Neural cell (in vitro differentiated cells): ENCODE data around the gene SLC4A3.

ENCODE experiments used
- EZH2 ChIP-seq: fragments of 200-600, 300-800 bp; shearing (Covaris generic), sonication (generic); IDR thresholded peaks from 2 replicates; pipeline ENCODE4 v1.6.1; 2014; ENCODE audit warnings: antibody characterized with exemption, low read length, borderline replicate concordance, mild to moderate bottlenecking; ENCODE audit not compliant: insufficient read depth, poor library complexity, severe bottlenecking
- POLR2AphosphoS5 ChIP-seq: IDR thresholded peaks from 2 replicates; pipeline ENCODE4 v1.6.1; 2012
- REST ChIP-seq: IDR thresholded peaks from 2 replicates; pipeline ENCODE4 v1.6.1; 2012; ENCODE audit warnings: borderline replicate concordance
- SMC3 ChIP-seq: fragments of 450-650 bp; conservative IDR thresholded peaks from 2 replicates; pipeline ENCODE4 v1.6.1; 2014; ENCODE audit warnings: antibody characterized with exemption, mild to moderate bottlenecking, moderate library complexity; ENCODE audit not compliant: poor library complexity
- TF ChIP-seq, protein P1 (sequence below): fragments of 450-650 bp; IDR thresholded peaks from 2 replicates; pipeline ENCODE4 v1.5.1; 2014; ENCODE audit warnings: antibody characterized with exemption, mild to moderate bottlenecking, moderate library complexity; ENCODE audit not compliant: poor library complexity, severe bottlenecking

GRCh38 chr2:219638948-219639755 is 11.7 kb downstream of the SLC4A3 start:
- TF ChIP-seq, protein P1, sequence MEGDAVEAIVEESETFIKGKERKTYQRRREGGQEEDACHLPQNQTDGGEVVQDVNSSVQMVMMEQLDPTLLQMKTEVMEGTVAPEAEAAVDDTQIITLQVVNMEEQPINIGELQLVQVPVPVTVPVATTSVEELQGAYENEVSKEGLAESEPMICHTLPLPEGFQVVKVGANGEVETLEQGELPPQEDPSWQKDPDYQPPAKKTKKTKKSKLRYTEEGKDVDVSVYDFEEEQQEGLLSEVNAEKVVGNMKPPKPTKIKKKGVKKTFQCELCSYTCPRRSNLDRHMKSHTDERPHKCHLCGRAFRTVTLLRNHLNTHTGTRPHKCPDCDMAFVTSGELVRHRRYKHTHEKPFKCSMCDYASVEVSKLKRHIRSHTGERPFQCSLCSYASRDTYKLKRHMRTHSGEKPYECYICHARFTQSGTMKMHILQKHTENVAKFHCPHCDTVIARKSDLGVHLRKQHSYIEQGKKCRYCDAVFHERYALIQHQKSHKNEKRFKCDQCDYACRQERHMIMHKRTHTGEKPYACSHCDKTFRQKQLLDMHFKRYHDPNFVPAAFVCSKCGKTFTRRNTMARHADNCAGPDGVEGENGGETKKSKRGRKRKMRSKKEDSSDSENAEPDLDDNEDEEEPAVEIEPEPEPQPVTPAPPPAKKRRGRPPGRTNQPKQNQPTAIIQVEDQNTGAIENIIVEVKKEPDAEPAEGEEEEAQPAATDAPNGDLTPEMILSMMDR: no peak
- TF ChIP-seq REST (no peak), SMC3 (no peak), EZH2 (no peak), POLR2AphosphoS5 (no peak)
